ENCODE data around the gene NDST1.

GRCh38 chr5:150511578-150512367 is 3.8 kb downstream of the NDST1 start:
- TF ChIP-seq CTCF (IDR thresholded peaks at IDR 0.05; ENCODE audit: insufficient read depth, low read length, poor library complexity, severe bottlenecking), result no peak
- TF ChIP-seq EZH2phosphoT487 (conservative IDR thresholded peaks at IDR 0.05; ENCODE audit: low read length), result no peak
